ENCODE results near the gene FBLN1. TPM values are rescaled to one million over a fixed set of nuclear protein-coding genes. Genes with fewer than 3 reads are reported as not detected.

FBLN1 gene
- total RNA-seq, 1 experiment from 2014 or later, result 158 TPM

- intact Hi-C loops (cut with micrococcal nuclease; ENCODE audit: unreplicated experiment), result no loop called here
- Histone ChIP-seq H2AFZ (no peak overlapping the region), H3K4me1 (replicated peaks; ENCODE audit: insufficient read depth) (0 out of 2 replicates have a peak, but pooled peaks cover 4% of the 10 kb centered on the region)
These were observed 82.7 kb downstream of the FBLN1 start for GRCh38 chr22:45585437-45585755.

DNA sequence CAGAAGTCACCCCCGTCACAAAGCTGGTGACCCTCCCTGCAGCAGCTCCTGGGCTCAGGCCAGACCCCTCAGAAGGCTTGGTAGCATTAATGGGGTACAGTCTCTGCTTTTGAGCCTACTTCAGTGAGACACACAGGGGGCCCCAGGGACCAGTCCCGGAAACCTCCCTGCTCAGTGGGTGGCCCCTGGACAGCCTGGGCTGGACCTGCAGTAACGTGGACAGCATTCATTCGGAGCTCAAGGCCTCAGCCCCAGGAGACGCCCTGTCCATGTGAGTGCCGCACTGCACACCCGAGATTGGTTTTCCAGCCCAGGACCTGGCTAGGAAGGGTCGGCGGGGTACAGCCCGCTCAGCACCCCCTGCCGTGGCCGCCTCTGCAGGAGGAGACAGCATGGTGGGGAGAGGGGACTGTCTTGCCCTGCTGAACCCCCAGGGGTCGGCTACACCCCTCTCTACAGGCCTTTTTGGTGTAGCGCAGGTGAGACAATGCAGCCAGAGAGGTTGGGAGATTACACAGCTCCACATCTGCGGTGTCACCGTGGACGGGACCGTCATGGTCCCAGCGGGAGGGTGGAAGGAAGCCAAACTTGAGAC lies 83.4 kb downstream of the FBLN1 start:
- no peak overlapping the region for H3K27ac ChIP-seq
- 0 out of 2 replicates have a peak, but pooled peaks cover 4% of the 10 kb centered on the region for H3K4me1 ChIP-seq (replicated peaks; ENCODE audit: insufficient read depth)
- H3K9me3 ChIP-seq (ENCODE audit: insufficient read depth, low read depth), result no peaks in the 10 kb centered on the region
- TF ChIP-seq, protein P1, sequence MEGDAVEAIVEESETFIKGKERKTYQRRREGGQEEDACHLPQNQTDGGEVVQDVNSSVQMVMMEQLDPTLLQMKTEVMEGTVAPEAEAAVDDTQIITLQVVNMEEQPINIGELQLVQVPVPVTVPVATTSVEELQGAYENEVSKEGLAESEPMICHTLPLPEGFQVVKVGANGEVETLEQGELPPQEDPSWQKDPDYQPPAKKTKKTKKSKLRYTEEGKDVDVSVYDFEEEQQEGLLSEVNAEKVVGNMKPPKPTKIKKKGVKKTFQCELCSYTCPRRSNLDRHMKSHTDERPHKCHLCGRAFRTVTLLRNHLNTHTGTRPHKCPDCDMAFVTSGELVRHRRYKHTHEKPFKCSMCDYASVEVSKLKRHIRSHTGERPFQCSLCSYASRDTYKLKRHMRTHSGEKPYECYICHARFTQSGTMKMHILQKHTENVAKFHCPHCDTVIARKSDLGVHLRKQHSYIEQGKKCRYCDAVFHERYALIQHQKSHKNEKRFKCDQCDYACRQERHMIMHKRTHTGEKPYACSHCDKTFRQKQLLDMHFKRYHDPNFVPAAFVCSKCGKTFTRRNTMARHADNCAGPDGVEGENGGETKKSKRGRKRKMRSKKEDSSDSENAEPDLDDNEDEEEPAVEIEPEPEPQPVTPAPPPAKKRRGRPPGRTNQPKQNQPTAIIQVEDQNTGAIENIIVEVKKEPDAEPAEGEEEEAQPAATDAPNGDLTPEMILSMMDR (conservative IDR thresholded peaks at IDR 0.05), result no peak
- no peak for TF ChIP-seq EZH2 (IDR thresholded peaks at IDR 0.05; ENCODE audit: low read depth)
- H3K4me2 ChIP-seq, result no peak overlapping the region
- H4K20me1 ChIP-seq (ENCODE audit: insufficient read depth), result no peaks in the 10 kb centered on the region
- ChIA-PET CTCF (no interaction called here), POLR2A (ENCODE audit: unreplicated experiment) (no interaction called here)
- no peaks in the 10 kb centered on the region for H3K36me3 ChIP-seq (ENCODE audit: low read depth)
- H3K27me3 ChIP-seq (ENCODE audit: insufficient read depth, low read depth), result no peaks in the 10 kb centered on the region
- DNase-seq, result no peak
- H3K79me2 ChIP-seq (ENCODE audit: low read depth), result no peaks in the 10 kb centered on the region
- BruUV-seq (replicated peaks), result no TSS peak
- no peak overlapping the region for H3K4me3 ChIP-seq
- no peak overlapping the region for H2AFZ ChIP-seq
- H3K9me2 ChIP-seq (ENCODE audit: insufficient read depth), result no peaks in the 10 kb centered on the region
- intact Hi-C loops (cut with micrococcal nuclease; ENCODE audit: unreplicated experiment), result no loop called here
- H3F3A ChIP-seq (ENCODE audit: insufficient read depth, low read depth), result no peaks in the 10 kb centered on the region

More at GRCh38 chr22:45585437-45585755, 82.7 kb downstream of the FBLN1 start:
- no peaks in the 10 kb centered on the region for H3K27me3 ChIP-seq (ENCODE audit: insufficient read depth, low read depth)
- no peaks in the 10 kb centered on the region for H3K79me2 ChIP-seq (ENCODE audit: low read depth)
- TF ChIP-seq, protein P1 (conservative IDR thresholded peaks at IDR 0.05), result no peak
- TF ChIP-seq EZH2 (IDR thresholded peaks at IDR 0.05; ENCODE audit: low read depth), result no peak
- ChIA-PET POLR2A (ENCODE audit: unreplicated experiment) (no interaction called here), CTCF (no interaction called here)
- BruUV-seq (replicated peaks), result no TSS peak
- no peaks in the 10 kb centered on the region for H3F3A ChIP-seq (ENCODE audit: insufficient read depth, low read depth)
- H3K9me3 ChIP-seq (ENCODE audit: insufficient read depth, low read depth), result no peaks in the 10 kb centered on the region
- H3K4me2 ChIP-seq, result no peak overlapping the region
- no peak for DNase-seq
- H3K36me3 ChIP-seq (ENCODE audit: low read depth), result no peaks in the 10 kb centered on the region
- H4K20me1 ChIP-seq (ENCODE audit: insufficient read depth), result no peaks in the 10 kb centered on the region
- no peak overlapping the region for H3K27ac ChIP-seq
- H3K4me3 ChIP-seq, result no peak overlapping the region
- no peaks in the 10 kb centered on the region for H3K9me2 ChIP-seq (ENCODE audit: insufficient read depth)

DNA sequence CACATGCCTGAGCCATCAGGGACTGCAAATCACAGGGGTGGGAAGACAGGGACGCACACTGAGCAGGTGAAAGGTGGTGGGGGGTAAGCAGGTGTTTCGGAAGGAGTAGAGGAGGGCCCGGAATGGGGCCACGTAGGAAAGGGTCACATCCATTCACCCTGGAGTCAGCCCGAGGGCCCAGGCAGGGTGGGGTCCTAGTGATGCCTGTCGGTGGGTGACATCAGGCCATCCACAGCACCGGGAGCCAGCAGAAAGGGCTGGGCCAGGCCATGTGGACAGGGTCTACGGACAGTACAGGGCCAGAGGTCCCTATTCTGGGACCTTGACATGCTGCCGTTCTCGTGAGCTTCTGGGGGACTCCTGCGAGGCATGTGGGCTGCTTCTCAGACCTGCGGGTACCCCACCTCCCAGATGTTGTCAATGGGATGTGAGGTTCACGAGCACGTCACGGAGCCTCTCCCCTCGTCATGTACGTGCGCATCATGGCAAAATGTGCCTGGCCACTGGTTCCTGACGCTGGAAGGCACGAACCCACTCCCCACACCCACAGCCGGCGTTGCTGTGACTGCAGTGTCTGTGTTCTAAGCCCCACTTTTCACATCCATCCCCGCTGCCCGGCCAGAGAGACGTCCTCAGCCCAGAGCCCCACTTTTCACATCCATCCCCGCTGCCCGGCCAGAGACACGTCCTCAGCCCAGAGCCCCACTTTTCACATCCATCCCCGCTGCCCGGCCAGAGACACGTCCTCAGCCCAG lies 84.1 kb downstream of the FBLN1 start:
- TF ChIP-seq, protein P1 (conservative IDR thresholded peaks at IDR 0.05), result no peak
- TF ChIP-seq EZH2 (IDR thresholded peaks at IDR 0.05; ENCODE audit: low read depth), result no peak
- 0 out of 2 replicates have a peak, but pooled peaks cover 4% of the 10 kb centered on the region for H3K4me1 ChIP-seq (replicated peaks; ENCODE audit: insufficient read depth)
- H3F3A ChIP-seq (ENCODE audit: insufficient read depth, low read depth), result no peaks in the 10 kb centered on the region
- H3K9me2 ChIP-seq (ENCODE audit: insufficient read depth), result no peaks in the 10 kb centered on the region
- no peak for DNase-seq
- intact Hi-C loops (cut with micrococcal nuclease; ENCODE audit: unreplicated experiment), result no loop called here
- no peaks in the 10 kb centered on the region for H3K79me2 ChIP-seq (ENCODE audit: low read depth)
- H3K9me3 ChIP-seq (ENCODE audit: insufficient read depth, low read depth), result no peaks in the 10 kb centered on the region
- H3K27ac ChIP-seq, result no peak overlapping the region
- H4K20me1 ChIP-seq (ENCODE audit: insufficient read depth), result no peaks in the 10 kb centered on the region
- CTCF ChIA-PET, result interaction anchor here (0.6 kb wide), 1 partner anchor 259 kb away, joined by 3 read pairs; no protein-coding TSS in a partner anchor
- no peak overlapping the region for H2AFZ ChIP-seq
- no peaks in the 10 kb centered on the region for H3K27me3 ChIP-seq (ENCODE audit: insufficient read depth, low read depth)
- BruUV-seq (replicated peaks), result no TSS peak
- no peaks in the 10 kb centered on the region for H3K36me3 ChIP-seq (ENCODE audit: low read depth)
- no peak overlapping the region for H3K4me3 ChIP-seq
- POLR2A ChIA-PET (ENCODE audit: unreplicated experiment), result no interaction called here
- no peak overlapping the region for H3K4me2 ChIP-seq

Data from PC-9 (cell line).